ENCODE data around the gene FRMD4A.

DNA sequence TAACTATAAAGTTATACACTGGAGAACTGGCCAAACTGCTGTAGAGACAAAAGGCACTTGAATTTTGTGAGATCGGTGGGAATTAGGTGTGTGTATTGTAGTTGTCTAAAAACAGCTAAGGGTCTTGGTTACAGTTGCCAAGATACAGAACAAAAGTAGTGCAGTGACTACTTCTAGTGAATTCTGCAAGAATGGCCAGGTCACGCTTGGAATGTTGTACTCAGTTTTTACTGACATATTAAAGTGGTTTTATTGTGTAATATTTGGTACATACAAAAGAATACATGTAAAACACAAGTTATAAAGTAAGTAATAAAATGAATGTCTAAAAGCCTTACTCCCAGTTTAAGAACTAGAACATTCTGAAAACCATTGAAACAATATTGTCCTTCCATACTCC is 701.6 kb downstream of the FRMD4A start:
- no peak for TF ChIP-seq EZH2phosphoT487 (IDR thresholded peaks at IDR 0.05; ENCODE audit: insufficient read depth, low read depth)
- TF ChIP-seq EZH2 (IDR thresholded peaks at IDR 0.05; ENCODE audit: insufficient read depth, poor library complexity, severe bottlenecking): no peak
